SK-N-SH (cell line): ENCODE results near the gene METTL13.

Experiments
- EP300 ChIP-seq, 2 experiments: IDR thresholded peaks; 2 replicates each; pipeline versions ENCODE4 v1.4.0 to v1.6.1; 2012; ENCODE audit warnings: borderline replicate concordance in 1 of 2, low read depth in 1 of 2, low read length in 1 of 2
- MXI1 ChIP-seq: IDR thresholded peaks from 2 replicates; pipeline ENCODE4 v1.6.1; 2012; ENCODE audit warnings: mild to moderate bottlenecking, low read depth, low read length, improper control_type of control experiment
- POLR2AphosphoS5 ChIP-seq: IDR thresholded peaks from 2 replicates; pipeline ENCODE4 v1.6.1; 2012; ENCODE audit warnings: low read depth, low read length
- RAD21 ChIP-seq: IDR thresholded peaks from 2 replicates; pipeline ENCODE4 v1.6.1; 2012; ENCODE audit warnings: mild to moderate bottlenecking, low read length
- RCOR1 ChIP-seq: fragments of 150-350 bp; IDR thresholded peaks from 2 replicates; pipeline ENCODE4 v1.6.1; 2017; ENCODE audit warnings: antibody characterized with exemption, low read length
- REST ChIP-seq: IDR thresholded peaks from 2 replicates; pipeline ENCODE4 v1.6.1; 2012; ENCODE audit warnings: mild to moderate bottlenecking, low read depth, low read length, moderate library complexity
- YY1 ChIP-seq: IDR thresholded peaks from 2 replicates; pipeline ENCODE4 v1.4.0; 2012; ENCODE audit warnings: low read depth, mild to moderate bottlenecking
- TF ChIP-seq, protein P1 (sequence below): fragments of 200-600 bp; sonication (generic); IDR thresholded peaks from 2 replicates; pipeline ENCODE4 v1.6.1; 2017; ENCODE audit warnings: antibody characterized with exemption, mild to moderate bottlenecking, moderate library complexity
- TF ChIP-seq, protein P2 (sequence below): IDR thresholded peaks from 2 replicates; pipeline ENCODE4; 2012

- TF ChIP-seq RCOR1 (no peak), YY1 (peak; percentile 77; the same call in 1 of the 2 replicates), RAD21 (no peak), EP300 (IDR thresholded peaks at IDR 0.05; ENCODE audit: borderline replicate concordance in 1 of 2, low read depth in 1 of 2, low read length in 1 of 2) (no peak), REST (no peak), POLR2AphosphoS5 (no peak), MXI1 (no peak)
- TF ChIP-seq, protein P1, sequence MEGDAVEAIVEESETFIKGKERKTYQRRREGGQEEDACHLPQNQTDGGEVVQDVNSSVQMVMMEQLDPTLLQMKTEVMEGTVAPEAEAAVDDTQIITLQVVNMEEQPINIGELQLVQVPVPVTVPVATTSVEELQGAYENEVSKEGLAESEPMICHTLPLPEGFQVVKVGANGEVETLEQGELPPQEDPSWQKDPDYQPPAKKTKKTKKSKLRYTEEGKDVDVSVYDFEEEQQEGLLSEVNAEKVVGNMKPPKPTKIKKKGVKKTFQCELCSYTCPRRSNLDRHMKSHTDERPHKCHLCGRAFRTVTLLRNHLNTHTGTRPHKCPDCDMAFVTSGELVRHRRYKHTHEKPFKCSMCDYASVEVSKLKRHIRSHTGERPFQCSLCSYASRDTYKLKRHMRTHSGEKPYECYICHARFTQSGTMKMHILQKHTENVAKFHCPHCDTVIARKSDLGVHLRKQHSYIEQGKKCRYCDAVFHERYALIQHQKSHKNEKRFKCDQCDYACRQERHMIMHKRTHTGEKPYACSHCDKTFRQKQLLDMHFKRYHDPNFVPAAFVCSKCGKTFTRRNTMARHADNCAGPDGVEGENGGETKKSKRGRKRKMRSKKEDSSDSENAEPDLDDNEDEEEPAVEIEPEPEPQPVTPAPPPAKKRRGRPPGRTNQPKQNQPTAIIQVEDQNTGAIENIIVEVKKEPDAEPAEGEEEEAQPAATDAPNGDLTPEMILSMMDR: no peak
- TF ChIP-seq, protein P2, sequence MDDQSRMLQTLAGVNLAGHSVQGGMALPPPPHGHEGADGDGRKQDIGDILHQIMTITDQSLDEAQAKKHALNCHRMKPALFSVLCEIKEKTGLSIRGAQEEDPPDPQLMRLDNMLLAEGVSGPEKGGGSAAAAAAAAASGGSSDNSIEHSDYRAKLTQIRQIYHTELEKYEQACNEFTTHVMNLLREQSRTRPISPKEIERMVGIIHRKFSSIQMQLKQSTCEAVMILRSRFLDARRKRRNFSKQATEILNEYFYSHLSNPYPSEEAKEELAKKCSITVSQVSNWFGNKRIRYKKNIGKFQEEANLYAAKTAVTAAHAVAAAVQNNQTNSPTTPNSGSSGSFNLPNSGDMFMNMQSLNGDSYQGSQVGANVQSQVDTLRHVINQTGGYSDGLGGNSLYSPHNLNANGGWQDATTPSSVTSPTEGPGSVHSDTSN: no peak
Observed at GRCh38 chr1:171794085-171794484, 12.6 kb downstream of the METTL13 start.
